Measurements from ENCODE around the gene DLG1.

DLG1 gene

DNA sequence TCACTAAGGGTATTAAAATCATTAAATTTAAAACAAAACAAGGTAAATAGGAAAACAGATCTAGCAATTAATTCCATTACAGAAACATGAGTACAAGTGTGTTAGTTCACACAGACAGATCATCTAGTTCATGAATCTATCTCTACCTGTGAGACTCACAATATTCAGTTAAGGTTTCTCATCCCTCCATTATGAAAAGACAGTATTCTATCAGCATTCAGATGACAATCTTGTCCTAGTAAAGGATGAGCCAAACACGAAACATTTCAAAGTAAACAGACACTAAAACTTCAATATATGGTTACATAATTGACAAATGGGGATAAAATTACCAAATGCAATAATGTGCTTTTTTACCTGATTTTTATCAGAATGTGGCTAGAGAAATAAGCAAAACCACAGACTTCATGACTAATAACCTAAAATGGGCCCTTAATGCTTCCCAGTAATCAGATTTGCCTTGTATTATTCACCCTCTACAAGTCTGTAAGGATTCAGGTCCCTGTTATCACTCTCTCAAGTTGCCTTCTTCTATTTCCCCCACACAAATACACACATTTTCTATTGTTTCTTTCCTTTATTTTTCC is 126.8 kb downstream of the DLG1 start:
- DNase-seq (ENCODE audit: low spot score) = no peak

DNA sequence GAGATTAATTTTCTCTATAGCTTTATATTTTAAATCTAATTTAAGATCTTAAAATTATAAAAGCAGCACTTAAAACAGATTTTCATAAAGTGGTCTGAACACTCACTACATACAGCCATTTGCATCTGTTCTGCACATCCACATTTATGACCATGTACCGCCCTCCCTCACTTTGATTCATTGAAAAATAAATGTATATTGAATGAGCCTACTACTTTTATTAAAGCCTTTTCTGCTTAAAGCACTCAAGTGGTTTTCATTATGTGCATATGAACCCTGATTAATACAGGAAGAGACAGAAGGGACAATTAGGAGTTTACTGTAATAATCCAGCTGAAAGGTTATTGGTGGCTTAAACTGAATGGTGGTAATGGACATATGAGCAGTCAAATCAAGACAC is 129.4 kb downstream of the DLG1 start:
- DNase-seq (ENCODE audit: low spot score) = no peak

DNA sequence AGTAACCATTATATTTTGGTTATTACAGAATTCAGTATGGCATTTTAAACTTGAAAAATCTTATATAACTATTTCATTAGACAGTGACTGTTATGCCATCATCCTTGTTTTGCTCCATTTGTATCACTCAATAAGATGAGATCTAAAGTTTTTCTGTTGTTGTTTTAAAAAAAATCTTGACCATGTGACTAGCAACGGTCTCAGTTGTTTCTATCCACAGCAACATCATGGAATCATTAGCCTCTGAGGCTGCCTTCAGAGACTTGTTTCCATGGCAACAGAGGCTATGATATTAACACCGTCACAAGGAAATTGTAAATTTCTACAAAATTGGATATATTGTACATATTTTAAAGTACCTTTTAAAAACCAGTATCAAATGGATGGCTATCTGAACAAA is 129.8 kb downstream of the DLG1 start:
- DNase-seq (ENCODE audit: low spot score) = no peak

DNA sequence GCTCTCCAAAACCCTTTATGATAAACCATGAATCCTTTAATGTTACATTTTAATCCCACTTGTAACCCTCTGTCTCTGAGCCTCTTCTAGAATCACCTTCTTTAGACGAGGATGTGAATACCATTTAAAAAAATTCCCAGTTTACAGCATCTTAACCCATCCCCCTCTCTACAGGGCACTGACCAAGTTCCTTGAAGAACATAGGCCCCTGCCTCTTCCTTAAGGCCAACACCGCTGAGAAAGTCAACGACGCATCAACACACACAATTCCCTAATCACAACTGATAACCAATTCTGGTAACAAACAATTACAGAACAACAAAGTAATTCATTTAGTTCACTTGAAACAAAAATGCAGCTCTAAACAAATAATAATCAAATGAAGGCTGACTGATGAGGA is 130.3 kb downstream of the DLG1 start:
- DNase-seq (ENCODE audit: low spot score) = no peak

DNA sequence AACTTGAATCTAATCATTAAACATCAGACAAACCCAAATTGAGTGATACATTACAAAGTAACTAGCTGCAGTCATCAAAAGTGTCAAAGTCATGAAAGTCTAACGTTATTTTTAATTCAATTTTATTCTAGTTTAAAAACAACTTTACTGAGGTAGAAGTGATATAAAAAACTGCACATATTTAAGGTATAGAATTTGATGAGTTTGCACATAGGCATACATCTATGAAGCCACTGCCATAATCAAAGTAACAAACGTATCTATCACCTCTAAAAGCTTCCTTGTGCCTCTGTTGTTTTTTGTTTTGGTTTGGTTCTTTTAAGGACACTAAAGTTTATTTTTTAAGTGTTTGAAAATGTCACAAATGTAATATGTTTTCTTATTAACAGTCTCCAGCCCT is 130.9 kb downstream of the DLG1 start:
- no peak for DNase-seq (ENCODE audit: low spot score)

DNA sequence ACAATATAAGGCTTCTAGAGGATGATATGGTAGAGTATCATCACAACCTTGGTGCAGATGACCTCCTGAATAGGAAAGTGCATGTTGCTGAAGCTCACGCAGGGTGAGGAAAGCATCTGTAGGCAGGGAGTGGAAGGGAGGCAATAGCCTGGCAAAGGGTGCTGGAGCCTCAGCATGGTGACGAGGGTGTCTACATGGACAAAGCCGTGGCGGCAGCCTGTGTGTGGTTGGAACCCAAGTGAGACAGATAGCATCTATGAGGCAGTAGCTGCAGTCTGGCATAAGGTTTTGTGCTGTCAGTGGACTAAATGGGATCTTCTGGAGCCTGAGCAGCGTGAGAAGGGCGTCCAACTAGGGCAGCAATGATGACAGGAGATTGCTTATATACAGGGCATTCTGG is 132.5 kb downstream of the DLG1 start:
- no peak for DNase-seq (ENCODE audit: low spot score)

DNA sequence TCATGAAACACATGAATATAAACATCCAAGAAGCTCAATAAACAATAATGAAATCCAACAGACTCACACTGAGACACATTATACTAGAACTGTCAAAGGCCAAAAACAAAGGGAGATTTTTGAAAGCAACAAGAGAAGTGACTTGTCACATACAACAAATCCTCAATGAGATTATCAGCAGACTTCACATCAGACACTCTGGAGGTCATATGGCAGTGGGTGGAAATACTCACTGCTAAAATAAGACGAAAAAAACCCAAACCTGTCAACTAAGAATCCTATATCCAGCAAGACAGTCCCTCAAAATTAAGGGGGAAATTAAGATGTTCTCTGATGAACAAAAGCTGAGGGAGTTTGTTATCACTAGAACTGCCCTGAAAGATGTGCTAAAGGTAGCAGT is 143.4 kb downstream of the DLG1 start:
- DNase-seq (ENCODE audit: low spot score) = no peak

DNA sequence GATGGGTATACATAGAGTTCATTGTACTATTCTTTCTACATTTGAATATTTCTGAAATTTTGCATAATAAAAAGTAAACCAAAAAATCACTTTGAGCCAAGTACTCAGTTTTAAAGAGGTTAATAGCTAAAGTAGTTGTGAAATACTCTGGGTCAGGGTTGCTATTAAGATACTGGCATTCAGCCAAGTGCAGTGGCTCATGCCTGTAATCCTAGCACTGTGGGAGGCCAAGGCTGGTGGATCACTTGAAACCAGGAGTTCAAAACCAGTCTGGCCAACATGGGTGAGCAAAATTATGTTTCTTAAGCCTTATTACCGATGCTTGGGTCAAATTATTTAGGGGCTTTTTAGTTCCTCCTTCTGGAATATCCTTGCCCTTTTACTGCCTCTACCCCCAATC is 146.8 kb downstream of the DLG1 start:
- no peak for DNase-seq (ENCODE audit: low spot score)

DNA sequence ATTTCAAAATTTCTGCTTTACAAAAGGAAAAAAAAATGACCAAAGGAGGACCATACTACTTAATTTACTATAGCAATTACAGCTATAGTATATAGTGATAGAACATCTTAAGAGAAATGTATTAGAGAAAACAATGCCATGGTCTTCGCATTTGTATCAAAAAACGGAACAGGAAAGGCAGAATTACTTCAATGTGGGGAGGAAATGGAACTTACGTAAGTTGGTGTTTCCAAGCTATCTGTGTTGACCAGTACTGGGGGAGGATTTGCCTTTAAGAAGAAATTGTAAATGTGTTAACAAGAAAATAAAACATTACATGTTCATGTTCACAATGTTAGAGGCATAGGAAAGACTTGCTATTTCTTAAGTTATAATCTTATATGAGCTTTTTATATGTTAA is 148.9 kb downstream of the DLG1 start:
- no peak for DNase-seq (ENCODE audit: low spot score)

DNA sequence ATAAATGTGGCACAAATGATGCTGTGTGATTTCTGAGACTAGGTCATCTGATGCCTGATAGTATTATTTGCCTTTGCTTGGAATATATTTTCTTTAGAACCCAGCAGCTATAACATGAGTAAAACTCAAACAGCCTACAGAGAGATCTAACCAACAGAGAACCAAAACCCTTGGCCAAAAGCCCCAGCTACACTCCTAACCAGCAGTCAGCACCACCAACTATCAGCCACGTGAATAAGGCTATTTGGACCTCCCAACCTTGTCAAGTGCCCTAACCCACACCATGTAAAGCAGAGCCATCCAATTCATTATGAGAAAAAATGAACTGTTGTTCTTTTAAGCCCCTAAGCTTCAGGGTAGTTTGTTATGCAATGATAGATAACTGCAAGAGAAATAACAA is 154.2 kb downstream of the DLG1 start:
- no peak for DNase-seq (ENCODE audit: low spot score)

DNA sequence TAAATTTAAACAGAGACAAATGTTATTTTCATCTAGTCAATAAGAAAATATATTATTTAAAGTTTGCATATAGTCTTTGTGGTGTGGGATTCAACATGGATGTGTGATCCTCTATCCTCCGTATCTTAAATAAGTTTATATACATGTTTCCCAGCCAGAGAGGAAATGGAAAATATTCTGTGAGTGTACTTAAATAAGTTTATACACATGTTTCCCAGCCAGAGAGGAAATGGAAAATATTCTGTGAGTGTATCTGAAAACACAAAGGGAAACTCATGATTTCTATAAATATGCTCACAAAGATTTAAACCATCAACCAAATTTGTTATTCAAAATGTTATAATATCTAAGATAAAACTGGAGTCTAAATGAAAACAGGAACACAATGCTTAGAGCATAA is 158.8 kb downstream of the DLG1 start:
- DNase-seq (ENCODE audit: low spot score) = no peak

DNA sequence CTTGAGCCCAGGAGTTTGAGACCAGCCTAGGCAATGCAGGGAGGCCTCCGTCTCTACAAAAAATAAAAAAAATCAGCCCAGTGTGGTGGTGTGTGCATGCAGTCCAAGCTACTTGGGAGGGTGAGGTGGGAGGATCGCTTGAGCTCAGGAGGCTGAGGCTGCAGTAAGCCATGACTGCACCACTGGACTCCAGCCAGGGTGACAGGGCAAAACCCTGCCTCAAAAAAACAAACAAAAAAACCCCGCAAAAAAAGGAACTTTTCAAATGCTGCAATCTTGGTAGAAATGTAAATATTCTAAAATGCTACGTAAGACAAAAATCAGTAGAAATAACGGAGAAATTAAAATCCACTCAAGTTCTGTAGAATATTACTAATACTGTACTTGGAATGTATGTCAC is 160.7 kb downstream of the DLG1 start:
- DNase-seq (ENCODE audit: low spot score) = no peak

DNA sequence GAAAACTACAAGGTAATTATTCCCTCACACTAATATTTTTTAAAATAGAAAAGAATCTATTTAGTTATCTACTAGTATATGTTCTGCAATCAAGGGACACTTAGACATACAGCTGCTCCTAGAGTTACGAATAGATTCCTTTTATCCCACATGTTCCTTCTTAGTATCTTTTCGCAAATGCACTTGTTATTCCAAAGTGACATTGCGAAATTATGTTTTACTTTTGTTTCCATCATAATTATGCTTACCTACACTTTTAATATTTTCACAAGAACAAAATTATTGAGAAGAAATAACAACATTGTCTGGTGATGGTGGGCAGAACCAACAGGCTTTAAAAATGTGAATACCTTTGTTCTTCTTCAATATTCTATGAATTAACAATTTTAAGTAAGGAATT is 161.7 kb downstream of the DLG1 start:
- no peak for DNase-seq (ENCODE audit: low spot score)

DNA sequence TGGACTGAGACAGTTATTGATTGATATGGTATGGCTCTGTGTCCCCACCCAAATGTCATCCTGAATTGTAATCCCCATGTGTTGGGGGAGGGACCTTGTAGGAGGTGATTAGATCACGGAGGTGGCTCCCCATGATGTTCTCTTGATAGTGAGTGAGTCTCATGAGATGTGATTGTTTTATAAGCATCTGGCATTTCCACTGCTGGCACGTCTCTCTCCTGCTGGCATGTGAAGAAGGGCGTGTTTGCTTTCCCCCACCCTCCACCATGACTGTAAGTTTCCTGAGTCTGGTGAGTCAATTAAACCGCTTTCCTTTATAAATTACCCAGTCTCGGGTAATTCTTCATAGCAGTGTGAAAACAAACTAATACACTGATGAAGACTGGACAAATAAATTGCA is 163.2 kb downstream of the DLG1 start:
- no peak for DNase-seq (ENCODE audit: low spot score)

DNA sequence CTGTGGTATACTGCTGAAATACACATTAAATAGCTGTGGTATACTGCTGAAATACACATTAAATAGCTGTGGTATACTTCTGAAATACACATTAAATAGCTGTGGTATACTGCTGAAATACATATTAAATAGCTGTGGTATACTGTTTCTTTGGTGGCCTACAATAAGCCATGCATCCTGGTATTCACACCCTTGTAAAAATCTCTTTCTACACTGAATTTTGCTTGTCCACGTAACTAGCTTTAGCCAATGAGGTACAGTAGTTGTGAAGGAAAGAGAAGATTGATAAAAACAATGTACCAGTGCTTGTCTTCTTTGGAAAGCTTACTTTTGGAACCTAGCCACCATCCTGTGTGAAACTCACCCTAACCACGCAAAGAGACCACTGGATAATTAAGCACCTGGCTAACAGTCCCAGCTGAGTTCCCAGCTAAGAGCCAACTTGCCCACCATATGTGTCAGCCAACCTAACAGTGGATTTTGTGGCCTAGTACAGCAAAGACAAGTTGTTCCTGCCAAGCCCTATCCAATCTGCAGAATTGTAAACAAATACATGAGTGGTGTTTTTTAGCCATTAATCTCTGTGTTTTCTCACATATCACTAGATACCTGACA is 165.4 kb downstream of the DLG1 start:
- no peak for DNase-seq (ENCODE audit: low spot score)

DNA sequence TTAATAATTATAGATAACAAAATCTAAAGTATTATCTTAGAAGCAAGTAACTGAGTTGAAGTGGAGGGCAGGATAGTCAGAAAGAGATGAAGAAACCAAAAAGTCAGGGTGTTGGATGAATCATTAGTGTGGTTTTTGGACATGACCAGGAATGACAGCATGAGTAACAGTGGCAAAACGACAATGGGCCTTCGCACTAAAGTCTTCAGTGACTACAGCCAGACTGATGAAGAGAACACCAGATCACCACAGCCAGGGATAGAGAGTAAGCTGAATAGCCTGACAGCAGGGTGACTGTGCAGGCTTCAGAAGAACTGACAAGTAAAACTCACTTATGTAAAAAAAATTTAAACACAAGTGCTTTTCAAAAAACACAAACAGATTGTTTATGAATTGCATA is 172.8 kb downstream of the DLG1 start:
- DNase-seq (ENCODE audit: low spot score) = no peak

DNA sequence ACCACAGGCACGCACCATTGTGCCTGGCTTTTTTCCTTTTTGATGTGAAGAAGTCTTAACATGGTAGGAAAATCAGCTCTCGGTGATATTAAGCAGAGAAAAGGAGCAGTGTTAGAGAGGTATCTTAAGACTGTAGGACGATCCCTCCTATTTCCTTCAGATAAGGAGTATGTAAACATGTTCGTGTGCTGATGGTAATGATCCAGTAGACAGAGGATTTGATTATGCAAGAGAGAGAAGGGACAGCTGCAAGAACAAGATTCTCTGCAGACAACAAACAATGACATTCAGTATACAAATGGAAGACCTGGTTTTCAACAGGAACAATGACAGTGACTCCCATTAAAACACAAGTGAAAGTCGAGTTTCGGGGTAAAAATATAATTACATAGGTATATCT is 173.7 kb downstream of the DLG1 start:
- no peak for DNase-seq (ENCODE audit: low spot score)

DNA sequence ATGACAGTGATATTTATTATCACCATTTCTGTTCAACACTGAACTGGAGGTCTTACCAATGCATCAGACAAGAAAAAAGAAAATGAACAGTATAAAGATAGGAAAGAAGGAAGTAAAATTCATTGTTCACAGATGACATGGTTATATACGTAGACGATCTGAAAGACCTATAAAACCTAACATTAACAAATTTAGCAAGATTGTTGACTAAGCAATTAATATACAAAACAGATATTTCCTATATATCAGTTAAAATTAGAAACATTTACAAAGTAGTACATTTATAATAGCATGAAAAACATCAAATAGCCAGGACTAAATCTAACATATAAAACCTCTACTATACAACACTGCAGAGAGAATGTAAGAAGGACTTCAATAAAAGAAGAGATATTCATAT is 176.0 kb downstream of the DLG1 start:
- DNase-seq (ENCODE audit: low spot score) = no peak

DNA sequence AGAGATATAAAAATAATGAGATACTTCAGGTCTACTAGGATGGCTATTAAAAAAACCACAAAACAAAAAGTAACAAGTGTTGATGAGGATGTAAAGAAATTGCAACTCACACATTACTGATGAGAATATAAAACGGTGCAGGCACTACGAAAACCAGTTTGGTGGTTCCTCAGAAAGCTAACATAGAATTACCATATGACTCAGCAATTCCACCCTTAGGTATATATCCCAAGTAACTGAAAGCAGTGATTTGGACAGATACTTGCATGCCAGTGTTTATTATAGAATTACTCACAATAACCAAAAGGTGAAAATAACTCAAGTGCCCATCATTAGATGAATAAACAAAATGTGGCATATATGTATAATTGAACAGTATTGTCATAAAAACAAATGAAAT is 181.3 kb downstream of the DLG1 start:
- DNase-seq (ENCODE audit: low spot score) = no peak

DNA sequence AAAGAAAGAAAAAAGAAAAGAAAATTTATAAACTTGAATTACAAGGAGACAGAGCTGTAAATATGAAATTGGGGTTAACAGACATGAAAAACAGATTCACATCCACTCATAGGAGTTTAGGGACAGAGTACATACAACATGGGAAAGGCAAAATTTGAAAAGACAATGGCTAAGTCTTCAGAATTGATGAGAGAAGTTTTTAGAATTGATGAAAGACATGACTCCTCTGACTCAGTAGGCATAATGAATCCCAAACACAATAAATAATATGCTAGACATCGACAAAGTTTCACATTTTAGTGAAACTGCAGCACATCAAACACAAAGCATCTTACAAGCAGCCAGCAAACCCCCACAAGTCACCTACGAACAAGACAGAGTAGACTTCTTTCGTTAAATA is 184.4 kb downstream of the DLG1 start:
- no peak for DNase-seq (ENCODE audit: low spot score)

DNA sequence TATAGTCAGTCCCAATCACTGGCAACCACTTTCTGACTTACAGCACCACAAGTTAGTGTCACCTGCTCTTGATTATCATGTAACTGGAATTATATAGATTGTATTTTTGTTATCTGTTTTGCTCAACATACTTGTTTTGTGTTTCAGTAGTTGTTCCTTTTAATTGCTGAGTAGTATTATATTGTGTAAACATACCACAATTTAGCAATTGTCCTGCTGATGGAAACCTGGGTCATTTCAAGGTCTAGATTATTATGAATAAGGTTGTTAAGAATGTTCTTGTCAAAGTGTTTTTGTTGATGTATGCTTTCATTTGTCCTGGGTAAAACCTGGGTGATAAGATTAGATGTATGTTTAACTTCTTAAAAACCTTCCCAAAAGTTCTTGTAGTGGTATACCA is 186.7 kb downstream of the DLG1 start:
- no peak for DNase-seq (ENCODE audit: low spot score)

DNA sequence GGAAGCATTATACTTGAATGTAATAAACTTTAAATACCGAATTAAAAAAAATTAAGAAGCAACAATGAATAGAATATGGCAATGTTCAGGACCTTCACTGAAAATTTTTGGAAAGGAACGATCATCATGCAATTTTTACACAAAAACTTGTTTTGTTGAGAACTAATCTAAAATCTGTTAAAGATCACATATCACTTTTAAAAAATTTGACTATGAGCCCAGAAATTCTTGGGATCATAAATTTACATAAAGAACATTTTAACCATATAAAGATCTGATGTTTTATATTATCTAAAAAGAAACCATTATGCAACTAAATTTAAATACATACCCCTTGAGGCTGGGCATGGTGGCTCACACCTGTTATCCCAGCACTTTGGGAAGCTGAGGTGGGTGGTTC is 192.6 kb downstream of the DLG1 start:
- DNase-seq (ENCODE audit: low spot score) = no peak

DNA sequence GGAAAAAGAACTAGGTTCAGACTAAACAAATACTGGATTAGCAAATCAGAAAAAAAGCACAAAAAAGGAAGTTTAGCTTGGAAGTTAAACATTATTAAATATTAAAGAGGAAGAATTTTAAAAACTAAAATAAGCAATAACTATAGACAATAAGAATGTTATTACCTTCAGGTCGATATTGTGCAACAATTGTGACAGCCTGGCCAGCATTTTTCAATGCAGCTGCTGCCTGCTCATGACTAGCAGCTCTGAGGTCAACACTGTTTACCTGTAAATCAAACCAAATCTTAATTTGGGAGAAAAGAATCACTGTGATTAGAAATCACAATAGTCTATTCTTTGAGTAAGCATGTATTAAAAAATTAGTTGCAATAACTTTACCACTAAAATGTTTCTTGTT is 193.7 kb downstream of the DLG1 start:
- DNase-seq (ENCODE audit: low spot score) = no peak

DNA sequence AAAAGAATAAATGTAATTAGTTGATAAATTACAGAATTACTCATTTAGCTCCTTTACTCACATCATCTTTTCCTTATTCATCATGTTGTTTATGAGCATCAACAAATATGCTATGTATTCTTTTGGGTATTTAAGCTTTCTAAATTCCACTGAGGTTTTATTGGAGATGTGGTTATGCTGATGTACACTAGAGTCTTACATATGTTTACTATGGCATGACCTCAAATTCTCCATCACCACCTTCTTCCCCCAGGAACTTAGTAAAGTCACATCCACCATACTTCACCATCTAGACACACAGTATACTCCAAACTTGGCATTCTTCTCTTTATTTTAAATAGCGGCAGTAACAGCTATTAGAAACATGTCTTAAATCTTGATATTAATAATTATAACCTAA is 194.6 kb downstream of the DLG1 start:
- DNase-seq (ENCODE audit: low spot score) = no peak

DNA sequence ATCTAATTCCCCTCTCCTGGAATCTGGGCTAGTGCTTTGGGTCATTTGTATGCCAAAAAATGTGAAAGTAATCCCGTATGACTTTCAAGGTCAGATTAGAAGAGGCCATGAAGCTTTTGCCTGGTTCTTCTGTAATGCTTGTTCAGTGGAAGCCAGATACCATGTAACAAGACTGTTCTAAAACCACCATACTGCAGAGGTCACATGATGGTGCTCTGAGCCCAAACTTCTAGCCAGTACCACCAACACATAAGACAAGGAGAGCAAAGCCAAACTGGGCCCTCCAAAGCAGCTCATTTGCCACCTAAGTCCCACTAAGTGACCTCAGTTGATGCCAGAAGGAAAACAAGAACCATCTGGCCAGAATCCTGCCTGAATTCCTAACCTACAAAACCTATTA is 204.5 kb downstream of the DLG1 start:
- no peak for DNase-seq (ENCODE audit: low spot score)

Measured in iPS-NIHi11 (cell line).